A673 (cell line): ENCODE data around the gene U2SURP. TPM values are rescaled to one million over a fixed set of nuclear protein-coding genes. Genes with fewer than 3 reads are reported as not detected.
A peak's percentile ranks its signal among the peaks of the same experiment; 100 is the strongest.

Experiments used
- BruUV-seq: library from RNA; stranded (reverse); fragments of 400-500 nt; replicated peaks from 2 replicates; lab custom pipeline; 2021; lab: Mats Ljungman, UMichigan
- CTCF ChIA-PET: fragments of 300-600 bp; sonication (Branson Sonifier 250); formaldehyde crosslinking; loops from one replicate; lab custom pipeline; 2022; ENCODE audit warnings: antibody characterized with exemption; lab: Charles Lee
- POLR2A ChIA-PET: fragments of 300-600 bp; sonication (Branson Sonifier 250); formaldehyde crosslinking; loops from one replicate; lab custom pipeline; 2022; ENCODE audit warnings: antibody characterized with exemption; ENCODE audit not compliant: low non-redundant PET; lab: Charles Lee
- DNase-seq: peaks from one replicate; pipeline ENCODE4 v3.0.0-alpha.2; 2015; ENCODE audit warnings: low spot score
- H3K27ac ChIP-seq: fragments of 200-600 bp; sonication (generic); 2 replicates; pipeline ENCODE4 v1.5.1; 2016; ENCODE audit warnings: mixed run types, low read depth, mild to moderate bottlenecking, mixed read lengths, antibody characterized with exemption, low read length; ENCODE audit not compliant: poor library complexity, severe bottlenecking
- H3K27me3 ChIP-seq: fragments of 200-600 bp; sonication (generic); replicated peaks from 2 replicates; pipeline ENCODE4 v1.6.1; 2017; ENCODE audit warnings: mixed run types, low read depth, mild to moderate bottlenecking, mixed read lengths, antibody characterized with exemption, low read length; ENCODE audit not compliant: insufficient read depth, poor library complexity
- H3K36me3 ChIP-seq: fragments of 200-600 bp; sonication (generic); 2 replicates; pipeline ENCODE4 v1.6.1; 2016; ENCODE audit warnings: mixed run types, mild to moderate bottlenecking, mixed read lengths, antibody characterized with exemption, low read length; ENCODE audit not compliant: insufficient read depth, poor library complexity, severe bottlenecking
- H3K4me1 ChIP-seq: fragments of 200-600 bp; sonication (generic); 2 replicates; pipeline ENCODE4 v1.6.1; 2017; ENCODE audit warnings: mixed run types, mild to moderate bottlenecking, mixed read lengths, antibody characterized with exemption, low read length; ENCODE audit not compliant: insufficient read depth, poor library complexity, severe bottlenecking
- H3K4me3 ChIP-seq: fragments of 200-600 bp; sonication (generic); 2 replicates; pipeline ENCODE4 v1.5.1; 2016; ENCODE audit warnings: low read depth, mixed run types, mild to moderate bottlenecking, mixed read lengths, low read length; ENCODE audit not compliant: poor library complexity, severe bottlenecking
- H3K9me3 ChIP-seq: fragments of 200-600 bp; sonication (generic); 2 replicates; pipeline ENCODE4 v1.6.1; 2016; ENCODE audit warnings: mixed run types, low read depth, mild to moderate bottlenecking, mixed read lengths, antibody characterized with exemption, low read length; ENCODE audit not compliant: poor library complexity, severe bottlenecking
- EZH2 ChIP-seq: fragments of 200-600 bp; sonication (generic); IDR thresholded peaks from 2 replicates; pipeline ENCODE4 v1.6.1; 2017; ENCODE audit warnings: borderline replicate concordance, low read depth, mild to moderate bottlenecking, mixed read lengths, antibody characterized with exemption, low read length; ENCODE audit not compliant: poor library complexity, severe bottlenecking
- intact Hi-C: fragments of 100-400 bp; cut with micrococcal nuclease; formaldehyde crosslinking; loops from one replicate; pipeline ENCODE4 v1.10.0; 2022; ENCODE audit not compliant: unreplicated experiment
- total RNA-seq: library from RNA; stranded (reverse); gene quantifications from 2 replicates; pipeline ENCODE4 v1.2.3, GENCODE V29; 2021
- TF ChIP-seq, protein P1 (sequence below): fragments of 300-800, 200-600 bp; sonication (generic); conservative IDR thresholded peaks from 2 replicates; pipeline ENCODE4 v1.5.1; 2017; ENCODE audit warnings: low read depth, mild to moderate bottlenecking, antibody characterized with exemption, low read length, moderate library complexity, mixed read lengths

The U2SURP gene
- total RNA-seq, 1 experiment from 2014 or later = 165 TPM

DNA sequence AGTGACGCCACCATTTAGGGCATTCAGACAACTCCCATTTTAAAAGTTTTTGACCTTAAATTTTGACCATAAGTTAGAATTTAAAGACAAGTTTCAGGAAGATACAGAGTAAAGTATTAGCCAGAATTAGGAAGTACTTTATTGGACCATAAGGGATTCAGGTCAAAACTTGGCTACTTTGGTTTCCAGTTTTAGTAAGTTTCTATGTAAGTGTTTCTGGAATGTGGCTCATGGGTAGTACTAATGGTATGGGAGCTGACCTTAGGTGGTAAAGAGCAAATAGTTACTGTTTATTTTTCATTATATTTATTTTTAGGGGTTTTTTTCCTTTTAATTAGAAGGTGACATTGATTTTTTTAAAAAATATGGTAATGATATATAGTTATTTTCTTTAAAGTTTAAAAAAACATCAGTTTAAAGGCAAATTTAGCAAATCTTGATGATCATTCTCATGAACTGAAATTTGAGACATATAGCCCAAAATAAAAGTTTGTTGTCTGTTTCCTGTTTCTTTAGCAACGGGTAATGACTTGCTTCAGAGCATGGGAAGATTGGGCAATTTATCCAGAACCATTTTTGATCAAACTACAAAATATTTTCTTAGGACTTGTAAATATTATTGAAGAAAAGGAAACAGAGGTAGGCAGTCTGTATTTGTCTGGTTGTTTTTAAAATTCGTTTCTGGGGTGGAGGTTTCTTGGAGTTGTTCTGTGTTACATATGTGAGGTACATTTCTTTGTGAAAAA, 34.3 kb downstream of the U2SURP start:
- ChIA-PET CTCF (no interaction called here), POLR2A (interaction anchor here (0.7 kb wide), 1 partner anchor 528 kb away, joined by 5 read pairs; no protein-coding TSS in a partner anchor)
- H3K9me3 ChIP-seq = no peaks in the 10 kb centered on the region
- DNase-seq = no peak
- no peak overlapping the region for H3K4me3 ChIP-seq
- BruUV-seq = no TSS peak
- H3K4me1 ChIP-seq = no peaks in the 10 kb centered on the region
- peaks cover 81% of the 10 kb centered on the region for H3K36me3 ChIP-seq
- TF ChIP-seq EZH2 = no peak
- TF ChIP-seq, protein P1, sequence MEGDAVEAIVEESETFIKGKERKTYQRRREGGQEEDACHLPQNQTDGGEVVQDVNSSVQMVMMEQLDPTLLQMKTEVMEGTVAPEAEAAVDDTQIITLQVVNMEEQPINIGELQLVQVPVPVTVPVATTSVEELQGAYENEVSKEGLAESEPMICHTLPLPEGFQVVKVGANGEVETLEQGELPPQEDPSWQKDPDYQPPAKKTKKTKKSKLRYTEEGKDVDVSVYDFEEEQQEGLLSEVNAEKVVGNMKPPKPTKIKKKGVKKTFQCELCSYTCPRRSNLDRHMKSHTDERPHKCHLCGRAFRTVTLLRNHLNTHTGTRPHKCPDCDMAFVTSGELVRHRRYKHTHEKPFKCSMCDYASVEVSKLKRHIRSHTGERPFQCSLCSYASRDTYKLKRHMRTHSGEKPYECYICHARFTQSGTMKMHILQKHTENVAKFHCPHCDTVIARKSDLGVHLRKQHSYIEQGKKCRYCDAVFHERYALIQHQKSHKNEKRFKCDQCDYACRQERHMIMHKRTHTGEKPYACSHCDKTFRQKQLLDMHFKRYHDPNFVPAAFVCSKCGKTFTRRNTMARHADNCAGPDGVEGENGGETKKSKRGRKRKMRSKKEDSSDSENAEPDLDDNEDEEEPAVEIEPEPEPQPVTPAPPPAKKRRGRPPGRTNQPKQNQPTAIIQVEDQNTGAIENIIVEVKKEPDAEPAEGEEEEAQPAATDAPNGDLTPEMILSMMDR = no peak
- intact Hi-C loops = no loop called here
- H3K27me3 ChIP-seq = no peaks in the 10 kb centered on the region
- no peak overlapping the region for H3K27ac ChIP-seq

DNA sequence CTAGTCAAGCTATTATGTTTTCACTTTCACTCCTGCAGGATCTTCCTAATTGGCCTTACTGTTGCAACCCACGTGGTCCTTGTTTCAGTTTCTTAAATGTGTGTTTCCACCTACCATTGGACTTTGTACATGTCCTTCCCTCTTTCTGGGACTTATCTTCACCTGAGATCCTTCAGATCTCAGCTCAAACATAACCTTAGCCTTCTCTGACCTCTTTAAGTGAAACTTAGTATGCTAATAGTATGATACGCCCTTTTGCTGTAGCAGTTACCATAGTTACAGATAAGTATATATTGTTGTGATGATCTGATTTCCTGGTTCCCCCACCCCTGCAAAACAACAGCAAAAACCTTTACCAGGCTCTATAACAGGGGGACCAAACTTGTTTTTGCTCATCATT, 35.2 kb downstream of the U2SURP start:
- no peak overlapping the region for H3K4me3 ChIP-seq
- DNase-seq = no peak
- CTCF ChIA-PET = no interaction called here
- H3K9me3 ChIP-seq = no peaks in the 10 kb centered on the region
- no peaks in the 10 kb centered on the region for H3K4me1 ChIP-seq
- no TSS peak for BruUV-seq
- POLR2A ChIA-PET = interaction anchor here (0.7 kb wide), 1 partner anchor 529 kb away, joined by 5 read pairs; no protein-coding TSS in a partner anchor
- H3K27me3 ChIP-seq = no peaks in the 10 kb centered on the region
- no peak overlapping the region for H3K27ac ChIP-seq
- H3K36me3 ChIP-seq = peaks cover 77% of the 10 kb centered on the region
- TF ChIP-seq, protein P1 = no peak
- no peak for TF ChIP-seq EZH2
- intact Hi-C loops = no loop called here

DNA sequence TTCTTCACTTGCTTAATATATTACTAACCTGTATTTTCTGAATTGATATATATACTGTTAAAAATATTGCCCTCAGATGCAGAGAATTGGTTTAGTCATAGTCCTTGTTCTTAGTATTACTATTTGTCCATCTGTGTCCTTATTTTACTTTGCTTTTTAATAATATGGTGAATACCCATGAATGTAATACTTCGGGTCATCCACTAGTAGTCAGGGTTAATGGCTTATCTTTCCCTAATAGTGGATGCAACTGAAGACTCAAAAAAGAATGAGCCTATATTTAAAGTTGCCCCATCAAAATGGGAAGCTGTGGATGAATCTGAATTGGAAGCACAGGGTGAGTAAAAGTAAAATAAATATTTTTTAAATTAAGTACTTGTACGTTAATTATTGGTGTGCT, 36.5 kb downstream of the U2SURP start:
- BruUV-seq = no TSS peak
- intact Hi-C loops = no loop called here
- H3K36me3 ChIP-seq = peaks cover 80% of the 10 kb centered on the region
- H3K4me1 ChIP-seq = no peaks in the 10 kb centered on the region
- H3K27me3 ChIP-seq = no peaks in the 10 kb centered on the region
- DNase-seq = peak; percentile 5
- CTCF ChIA-PET = no interaction called here
- TF ChIP-seq, protein P1 = peak; percentile 27; the same call in 1 of the 2 replicates
- TF ChIP-seq EZH2 = no peak
- H3K9me3 ChIP-seq = no peaks in the 10 kb centered on the region
- POLR2A ChIA-PET = no interaction called here
- no peak overlapping the region for H3K27ac ChIP-seq
- no peak overlapping the region for H3K4me3 ChIP-seq
